DMS153 treated with DMSO at 0.1 percent for 48 hours (cell line): ENCODE results near the gene CEACAM19.
A peak's percentile ranks its signal among the peaks of the same experiment; 100 is the strongest.

Source experiments
- DNase-seq: peaks from one replicate; lab custom pipeline; 2025; ENCODE audit not compliant: unreplicated experiment; lab: John Stamatoyannopoulos, UW

The CEACAM19 gene

GRCh38 chr19:44722131-44723121 is 51.1 kb downstream of the CEACAM19 start:
- DNase-seq, result no peak

DNA sequence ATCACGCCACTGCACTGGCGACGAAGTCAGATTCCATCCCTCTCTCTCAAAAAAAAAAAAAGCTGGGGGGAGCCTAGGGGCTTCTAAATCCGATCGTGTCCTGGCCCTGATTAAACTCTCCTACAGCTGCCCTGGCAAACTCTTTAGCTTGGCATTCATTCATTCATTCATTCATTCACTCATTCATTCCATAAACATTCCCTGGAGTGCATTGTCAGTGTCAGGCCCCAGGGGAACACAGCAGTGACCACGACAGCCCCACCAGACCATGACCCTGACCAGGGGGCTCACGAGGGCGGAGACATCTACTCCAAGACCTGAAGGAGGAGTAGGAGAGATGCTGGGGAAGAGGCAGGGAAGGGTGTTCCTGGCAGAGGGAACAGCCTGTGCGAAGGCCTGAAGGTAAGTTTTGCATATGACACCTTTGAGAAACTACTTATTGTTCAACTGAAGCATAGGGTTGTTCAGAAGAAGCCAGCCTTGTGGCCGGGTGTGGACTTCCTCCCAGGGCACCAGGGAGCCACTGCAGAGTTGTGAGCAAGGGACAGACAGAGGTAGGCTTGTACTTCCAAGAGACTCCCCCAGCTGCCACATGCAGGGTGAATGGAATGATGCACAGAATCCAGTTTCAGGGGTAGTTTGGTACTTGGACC is 52.1 kb downstream of the CEACAM19 start:
- no peak for DNase-seq

- peak; percentile 58 for DNase-seq
Observed at GRCh38 chr19:44723952-44724319, 52.7 kb downstream of the CEACAM19 start.

DNA sequence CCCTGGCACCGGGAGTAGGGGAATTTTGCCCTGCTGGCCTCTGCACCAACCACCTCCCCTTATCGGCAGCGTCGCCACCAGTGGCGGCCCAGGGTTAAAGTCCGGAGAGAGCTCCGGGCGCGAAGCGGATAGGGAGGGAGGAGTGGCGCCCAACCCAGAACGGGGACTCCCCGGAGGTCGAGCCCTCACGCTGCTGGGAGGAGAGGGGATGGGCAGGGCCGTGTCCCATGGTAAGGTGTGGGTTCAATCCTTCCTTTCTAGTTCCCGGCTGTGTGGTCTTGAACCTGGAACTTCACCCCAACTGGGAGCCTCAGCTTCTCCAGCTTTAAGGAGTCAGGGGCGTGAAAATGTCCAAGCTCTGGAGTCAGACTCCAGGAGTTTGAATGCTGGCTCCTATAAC is 54.0 kb downstream of the CEACAM19 start:
- no peak for DNase-seq

DNA sequence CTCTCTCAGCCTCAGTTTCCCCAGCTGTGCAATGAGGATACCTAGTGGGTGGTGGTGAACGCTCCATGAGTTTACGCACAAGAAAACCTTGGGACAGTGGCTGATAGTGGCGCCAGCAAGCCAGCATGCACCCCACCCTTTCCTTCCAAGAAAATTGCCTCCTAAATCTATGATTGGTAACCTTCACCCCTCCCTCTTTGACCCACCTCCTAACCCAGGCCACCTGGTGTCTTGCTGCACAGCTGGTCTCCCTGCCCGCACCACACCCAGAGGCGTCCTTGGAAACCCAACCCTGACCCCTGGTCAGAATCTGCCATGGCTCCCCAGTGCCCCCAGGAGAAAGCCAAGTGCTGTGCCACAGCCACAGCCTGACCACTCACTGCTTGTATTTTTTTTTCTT is 54.4 kb downstream of the CEACAM19 start:
- DNase-seq, result no peak

DNA sequence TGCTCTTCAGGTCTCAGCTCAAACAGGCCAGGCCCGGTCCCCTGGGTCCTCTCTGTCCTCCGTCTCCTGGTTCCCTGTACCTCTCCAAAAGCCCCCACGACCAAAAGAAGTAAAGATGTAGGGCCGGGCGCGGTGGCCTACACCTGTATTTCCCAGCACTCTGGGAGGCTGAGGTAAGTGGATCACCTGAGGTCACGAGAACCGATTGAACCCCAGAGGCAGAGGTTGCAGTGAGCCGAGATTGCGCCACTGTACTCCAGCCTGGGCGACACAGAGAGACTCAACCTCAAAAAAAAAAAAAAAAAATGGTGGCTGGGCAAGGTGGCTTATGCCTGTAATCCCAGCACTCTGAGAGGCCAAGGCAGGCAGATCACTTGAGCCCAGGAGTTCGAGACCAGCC is 55.2 kb downstream of the CEACAM19 start:
- no peak for DNase-seq

GRCh38 chr19:44728178-44728577 is 56.9 kb downstream of the CEACAM19 start:
- no peak for DNase-seq

GRCh38 chr19:44729516-44730033 is 58.3 kb downstream of the CEACAM19 start:
- DNase-seq, result no peak

GRCh38 chr19:44731081-44731480 is 59.8 kb downstream of the CEACAM19 start:
- DNase-seq, result no peak

DNA sequence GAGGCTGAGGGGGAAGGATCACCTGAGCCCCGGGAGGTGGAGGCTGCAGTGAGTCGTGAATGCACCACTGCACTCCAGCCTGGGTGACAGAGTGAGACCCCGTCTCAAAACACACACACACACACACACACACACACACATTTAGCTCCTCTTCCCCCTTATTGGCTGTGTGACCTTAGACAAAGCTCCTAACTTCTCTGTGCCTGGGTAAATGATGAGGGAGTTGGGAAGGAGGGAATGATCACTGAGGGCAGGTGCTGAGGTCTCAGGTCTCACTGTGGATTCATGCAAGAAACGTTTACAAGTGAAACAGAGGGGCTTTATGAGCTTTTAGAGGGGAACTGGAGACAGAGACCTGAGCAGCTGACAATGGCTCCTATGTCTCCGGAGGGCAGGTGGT is 60.3 kb downstream of the CEACAM19 start:
- DNase-seq, result no peak

- no peak for DNase-seq
Observed at GRCh38 chr19:44732235-44733014, 61.1 kb downstream of the CEACAM19 start.
